HG03196 (cell line): ENCODE measurements around the gene MPST.
A peak's percentile ranks its signal among the peaks of the same experiment; 100 is the strongest.
"Not testable (repeated sequence)": the region's sequence is repeated elsewhere in the genome, so short reads cannot be mapped to it uniquely, and the experiment has no call there.

Source experiments
- ATAC-seq: cut with Tn5 transposase; IDR thresholded peaks from one replicate; pipeline ENCODE4 v1.9.1; 2021; ENCODE audit not compliant: unreplicated experiment

MPST gene

DNA sequence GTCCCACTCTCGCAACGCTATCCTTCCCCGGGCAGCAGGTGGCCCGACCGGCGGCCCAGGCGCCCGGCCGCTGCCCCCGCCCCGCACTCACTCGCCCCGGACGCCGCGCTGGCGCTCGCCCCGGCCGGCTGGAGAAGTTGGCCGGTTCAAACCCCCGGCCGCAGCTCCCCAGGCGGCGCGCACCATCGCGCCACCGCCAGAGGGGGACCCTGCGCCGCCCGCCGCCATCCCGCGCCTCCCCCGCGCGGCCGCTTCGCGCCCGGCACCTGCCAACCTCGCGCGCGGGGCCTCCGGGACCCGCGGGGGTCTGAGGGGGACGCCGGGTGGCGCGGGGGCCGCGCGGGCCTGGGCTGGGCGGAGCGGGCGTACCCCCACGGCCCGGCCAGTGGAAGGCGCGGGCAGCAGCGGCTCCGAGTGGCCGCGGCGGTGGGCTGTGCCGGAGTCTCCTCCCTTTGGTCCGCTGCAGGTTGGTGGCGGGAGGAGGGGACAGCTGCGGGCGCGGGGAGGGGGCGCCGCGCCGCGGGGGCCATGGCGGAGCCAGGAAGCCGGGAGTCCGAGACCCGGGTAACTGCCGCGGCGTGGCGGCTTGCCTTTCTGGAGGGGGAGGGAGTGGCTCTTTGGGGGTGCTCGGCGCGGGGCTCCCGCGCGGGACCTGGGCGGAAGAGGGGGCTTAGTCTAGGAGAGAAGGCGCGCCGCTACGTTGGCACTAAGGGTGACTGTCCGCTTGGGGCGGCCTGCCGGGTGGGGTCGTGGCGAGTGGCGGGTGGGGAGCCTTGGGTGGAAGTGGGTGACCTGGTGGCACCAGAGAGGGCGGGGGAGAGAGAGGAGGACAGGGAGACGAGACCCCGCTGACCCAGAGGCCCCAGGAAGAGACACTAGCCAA, at the start of gene MPST, which contains the start of gene TST:
TSS of gene MPST (plus strand) at position 434 of the 883 bp plus-strand sequence. CDS start at position 529, 95 bp downstream.
TSS of gene TST (minus strand) at position 139 of the 883 bp plus-strand sequence. CDS start 715 bp downstream, outside the sequence.
- ATAC-seq, result peak; percentile 57

GRCh38 chr22:36971341-36972125, 48.0 kb upstream of the MPST start:
- no peak for ATAC-seq

DNA sequence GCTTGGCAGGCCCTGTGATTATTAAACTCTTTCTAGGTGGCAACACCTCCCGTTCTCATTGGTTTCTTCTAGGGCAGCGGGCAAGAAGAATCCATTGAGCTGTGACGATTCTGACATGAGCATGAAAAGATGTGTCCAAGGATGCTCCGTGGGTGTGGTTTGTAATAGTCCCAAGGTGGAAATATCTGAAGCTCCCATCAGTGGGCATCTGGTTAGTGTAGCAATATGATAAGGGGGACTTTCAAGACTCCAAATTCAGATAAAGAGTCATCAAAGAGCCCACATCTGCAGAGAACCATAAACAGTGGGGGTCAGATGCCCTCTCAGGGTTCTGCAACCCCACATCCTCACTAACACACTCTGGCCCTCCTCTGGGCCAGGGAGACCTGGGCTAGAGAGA, 42.9 kb upstream of the MPST start:
- no peak for ATAC-seq

DNA sequence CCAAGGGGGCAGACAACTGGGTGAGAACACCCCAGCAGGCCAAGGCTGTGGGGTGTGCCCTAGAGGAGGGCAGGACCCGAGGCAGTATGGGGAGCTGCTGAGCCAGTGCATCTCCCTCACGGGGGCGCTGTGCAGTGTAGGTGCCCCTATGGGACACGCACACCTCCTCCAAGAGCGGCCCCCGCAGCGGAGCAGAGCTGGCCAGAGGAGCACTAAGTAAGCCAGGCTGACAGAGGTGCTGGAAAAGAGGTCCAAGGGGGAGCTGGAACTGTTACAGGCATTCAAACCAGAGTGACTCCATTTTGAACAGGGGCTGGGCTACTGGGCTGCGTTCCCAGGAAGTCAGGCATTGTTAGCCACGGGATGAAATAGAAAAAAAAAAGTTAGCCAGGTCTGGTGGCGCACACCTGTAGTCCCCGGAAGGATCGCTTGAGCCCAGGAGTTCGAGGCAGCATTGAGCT, 42.1 kb upstream of the MPST start:
- no peak for ATAC-seq

DNA sequence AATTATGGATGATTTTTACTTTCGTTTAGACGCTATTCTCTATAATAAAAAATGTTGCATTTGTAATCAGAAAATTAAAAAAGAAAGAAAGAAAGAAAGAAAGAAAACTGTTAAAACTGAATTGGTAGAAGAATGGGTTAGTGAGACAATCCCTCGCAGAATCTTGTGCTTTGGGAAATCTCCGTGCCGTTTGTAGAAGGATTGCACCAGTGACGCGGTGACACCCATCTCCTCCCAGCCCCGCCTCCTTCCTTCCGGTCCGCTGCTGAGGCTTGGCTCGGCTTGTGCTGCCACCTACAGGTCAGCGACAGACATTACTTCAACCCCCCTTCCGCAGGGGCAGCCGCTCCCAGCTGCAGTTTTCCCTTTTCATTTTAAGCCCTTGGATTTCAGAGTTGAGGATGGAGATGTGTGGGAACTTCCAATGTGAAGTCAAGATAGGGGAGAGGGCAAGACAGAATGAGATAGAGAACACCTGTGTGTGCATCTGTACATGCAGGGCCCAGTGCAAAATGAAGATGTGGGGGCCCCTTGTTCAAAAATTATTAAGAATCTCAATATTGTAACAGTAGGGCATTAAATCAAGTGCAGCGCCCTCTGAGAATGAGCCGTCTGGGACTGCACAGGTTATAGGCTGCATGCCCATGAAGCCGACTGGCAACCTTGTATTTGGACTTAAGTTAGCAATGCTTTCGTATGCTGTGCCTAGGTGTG, 41.4 kb upstream of the MPST start:
- ATAC-seq, result peak; percentile 82

GRCh38 chr22:36979016-36979910, 40.3 kb upstream of the MPST start:
- ATAC-seq, result no peak

DNA sequence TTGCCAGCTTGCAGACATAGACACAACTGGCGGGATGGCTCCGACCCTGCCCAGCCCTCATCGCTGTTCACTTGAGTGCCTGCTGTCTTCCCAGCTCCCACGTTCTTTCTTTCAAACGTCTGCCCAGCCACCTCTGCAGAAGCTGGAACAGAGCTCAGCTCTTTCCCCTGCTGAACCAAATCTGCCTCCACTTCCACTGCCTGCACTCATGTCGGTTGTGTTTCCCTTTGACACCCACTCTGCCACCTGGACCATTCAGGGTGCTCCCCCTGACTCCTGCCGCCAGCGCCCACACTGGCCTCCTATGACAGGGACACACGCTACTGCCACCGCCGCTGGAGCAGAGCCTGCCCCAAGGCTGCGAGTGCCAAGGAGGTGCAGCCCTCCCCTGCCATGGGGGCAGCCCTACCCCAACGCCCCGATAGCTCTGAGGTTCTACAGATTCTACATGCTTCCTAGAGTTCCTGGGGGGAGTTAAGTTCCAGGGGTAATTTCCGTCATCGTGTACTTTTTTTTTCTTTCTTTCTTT, 38.2 kb upstream of the MPST start:
- ATAC-seq, result no peak

DNA sequence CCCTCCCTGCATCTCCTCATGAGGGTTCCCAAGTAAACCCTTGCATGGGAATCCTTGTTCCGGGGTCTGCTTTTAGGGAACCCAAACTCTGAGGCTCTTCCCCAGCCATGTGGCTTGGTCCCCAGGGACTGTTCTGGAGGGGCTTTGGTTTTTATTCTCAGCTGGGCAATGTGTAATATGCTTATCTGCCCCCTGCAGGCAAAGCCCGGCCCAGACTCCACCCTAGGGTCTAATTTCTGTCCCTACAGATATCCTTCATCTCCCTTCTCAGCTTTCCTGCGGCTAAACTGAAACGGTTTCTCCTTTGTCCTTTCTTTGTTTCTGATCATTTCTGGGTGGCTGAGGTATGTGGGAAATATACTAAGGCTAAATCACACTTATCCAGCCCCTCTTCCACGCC, 37.4 kb upstream of the MPST start:
- ATAC-seq, result no peak

GRCh38 chr22:36985211-36985889, 34.2 kb upstream of the MPST start:
- ATAC-seq, result no peak

- no peak for ATAC-seq
These were observed 33.2 kb upstream of the MPST start for GRCh38 chr22:36986242-36986821.

- ATAC-seq, result no peak
These were observed 31.3 kb upstream of the MPST start for GRCh38 chr22:36988075-36988832.

- not testable (repeated sequence) for ATAC-seq
These were observed 30.5 kb upstream of the MPST start for GRCh38 chr22:36989012-36989411.

- no peak for ATAC-seq
These were observed 29.1 kb upstream of the MPST start for GRCh38 chr22:36990457-36990856.

GRCh38 chr22:36991206-36991605, 28.3 kb upstream of the MPST start:
- no peak for ATAC-seq

DNA sequence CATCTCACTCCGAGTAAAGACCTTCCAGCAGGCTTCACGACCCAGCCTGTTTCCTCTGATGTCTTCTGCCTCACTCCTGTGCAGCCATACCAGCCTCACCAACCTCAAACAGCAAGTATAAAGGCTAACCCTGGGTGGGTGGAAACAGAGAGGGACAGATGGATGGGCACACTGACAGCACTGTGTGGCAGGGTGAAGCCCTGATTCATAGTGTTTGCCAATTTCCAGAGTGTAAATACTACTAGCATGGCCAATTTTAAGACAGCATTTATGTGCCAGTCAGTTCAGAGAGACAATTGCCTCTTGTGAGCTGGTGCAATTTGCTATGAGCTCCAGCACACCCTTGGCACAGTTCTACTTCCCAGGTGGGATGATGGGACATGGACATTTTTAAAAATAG, 21.8 kb upstream of the MPST start:
- no peak for ATAC-seq

- no peak for ATAC-seq
These were observed 20.8 kb upstream of the MPST start for GRCh38 chr22:36998620-36999351.

GRCh38 chr22:36999463-36999862, 20.1 kb upstream of the MPST start:
- ATAC-seq, result no peak
